Camera-type eye (tissue), 1 donor: ENCODE measurements around the gene MRPL10. TPM values are rescaled to one million over a fixed set of nuclear protein-coding genes. Genes with fewer than 3 reads are reported as not detected.

Experiments used
- total RNA-seq: library from RNA; depleted of rRNA; stranded (reverse); fragments of >200 nt; gene quantifications from one replicate; pipeline ENCODE4 v1.2.3, GENCODE V29; 2014

Gene MRPL10
- total RNA-seq = 15.6 TPM

GRCh38 chr17:47831003-47831933 is at the start of gene MRPL10, which contains the start of gene LRRC46:
Gene MRPL10, minus strand, starts transcription at chr17:47831541. Its CDS starts 30 bp downstream, at chr17:47831511.
Gene LRRC46, plus strand, starts transcription at chr17:47831670. Its CDS starts 320 bp downstream, at chr17:47831990.

GRCh38 chr17:47850692-47851573 is 19.6 kb upstream of the MRPL10 start, which contains the start of gene SP6:
Gene SP6, minus strand, starts transcription at chr17:47851163. Its CDS starts 2,734 bp downstream, at chr17:47848429.

GRCh38 chr17:47840742-47841487 is 9.6 kb upstream of the MRPL10 start, which contains the start of gene SCRN2:
Gene SCRN2, minus strand, starts transcription at chr17:47841273. Its CDS starts 430 bp downstream, at chr17:47840843.

GRCh38 chr17:47821424-47822391 is 9.6 kb downstream of the MRPL10 start, which contains the start of gene OSBPL7:
Gene OSBPL7, minus strand, starts transcription at chr17:47821794. Its CDS starts 1,516 bp downstream, at chr17:47820278.

Other genes with a start within 250 kb of the MRPL10 start
- 248 TPM for gene KPNB1, start 181.6 kb downstream of the MRPL10 start, total RNA-seq
- gene TBKBP1, start 137.4 kb downstream of the MRPL10 start, total RNA-seq = 21.1 TPM
- gene TBX21, start 98.3 kb downstream of the MRPL10 start, total RNA-seq = 1.5 TPM
- gene OSBPL7, start 9.7 kb downstream of the MRPL10 start, total RNA-seq = 13.7 TPM
- 0.16 TPM for gene LRRC46, start 129 bp upstream of the MRPL10 start, total RNA-seq
- 39.0 TPM for gene SCRN2, start 9.7 kb upstream of the MRPL10 start, total RNA-seq
- gene SP6, start 19.6 kb upstream of the MRPL10 start, total RNA-seq = 0.38 TPM
- gene SP2, start 64.7 kb upstream of the MRPL10 start, total RNA-seq = 5.6 TPM
- gene PNPO, start 110.0 kb upstream of the MRPL10 start, total RNA-seq = 14.2 TPM
- 0.93 TPM for gene PRR15L, start 126.3 kb upstream of the MRPL10 start, total RNA-seq
- 158 TPM for gene CDK5RAP3, start 139.6 kb upstream of the MRPL10 start, total RNA-seq
- gene COPZ2, start 206.3 kb upstream of the MRPL10 start, total RNA-seq = 36.9 TPM
- gene NFE2L1, start 216.8 kb upstream of the MRPL10 start, total RNA-seq = 140 TPM